Stomach smooth muscle (tissue), 2 donors: ENCODE data around the gene PHAX.
A peak's percentile ranks its signal among the peaks of the same experiment; 100 is the strongest.
"Not testable (repeated sequence)": the region's sequence is repeated elsewhere in the genome, so short reads cannot be mapped to it uniquely, and the experiment has no call there.

Experiments used
- H3K27ac ChIP-seq: one replicate; pipeline ENCODE4 v1.7.0; 2013; ENCODE audit warnings: mild to moderate bottlenecking, low read length, inconsistent platforms
- H3K27me3 ChIP-seq, 2 donors: one replicate each; pipeline ENCODE4 v1.7.0; 2013; ENCODE audit warnings: low read length in 2 of 2; ENCODE audit not compliant: insufficient read depth in 2 of 2, control insufficient read depth in 1 of 2
- H3K36me3 ChIP-seq, 2 donors: one replicate each; pipeline ENCODE4 v1.7.0; 2013; ENCODE audit warnings: low read length in 2 of 2; ENCODE audit not compliant: control insufficient read depth in 2 of 2, insufficient read depth in 2 of 2
- H3K4me1 ChIP-seq: one replicate; pipeline ENCODE4 v1.7.0; 2013; ENCODE audit warnings: low read length; ENCODE audit not compliant: control insufficient read depth, insufficient read depth
- H3K4me3 ChIP-seq, 2 donors: one replicate each; pipeline ENCODE4 v1.7.0; 2013; ENCODE audit warnings: low read length in 2 of 2
- H3K9ac ChIP-seq, 2 donors: one replicate each; pipeline ENCODE4 v1.7.0; 2013; ENCODE audit warnings: low read length in 2 of 2, mild to moderate bottlenecking in 1 of 2
- H3K9me3 ChIP-seq, 2 donors: one replicate each; pipeline ENCODE4 v1.7.0; 2013; ENCODE audit warnings: low read length in 2 of 2; ENCODE audit not compliant: control insufficient read depth in 2 of 2
- donor health status: healthy.
- donor health status: Pancreatic carcinoma.

Gene PHAX

DNA sequence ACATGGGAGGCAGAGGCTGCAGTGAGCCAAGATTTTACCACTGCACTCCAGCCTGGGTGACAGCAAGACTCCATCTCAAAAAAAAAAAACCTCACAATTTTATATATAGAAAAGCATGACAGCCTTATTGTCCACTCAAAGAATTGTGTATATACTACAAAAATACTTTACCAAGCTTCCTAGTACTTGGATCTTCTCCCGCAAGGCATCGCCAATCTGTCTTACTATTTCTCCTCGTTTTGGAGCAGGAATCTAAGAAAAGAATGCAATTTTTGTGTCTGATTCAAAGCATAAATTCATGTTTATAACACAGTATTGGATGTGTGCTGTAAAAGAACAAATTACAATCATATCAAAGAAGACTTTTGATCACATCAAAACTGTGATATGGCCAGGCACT, 17.0 kb upstream of the PHAX start:
- H3K27ac ChIP-seq: no peak overlapping the region
- no peaks in the 10 kb centered on the region for H3K9me3 ChIP-seq
- no peak overlapping the region for H3K9ac ChIP-seq
- peaks cover 9 to 17% of the 10 kb centered on the region in 2 donors for H3K36me3 ChIP-seq
- H3K4me3 ChIP-seq: no peak overlapping the region
- H3K27me3 ChIP-seq: no peaks in the 10 kb centered on the region
- H3K4me1 ChIP-seq: no peaks in the 10 kb centered on the region

DNA sequence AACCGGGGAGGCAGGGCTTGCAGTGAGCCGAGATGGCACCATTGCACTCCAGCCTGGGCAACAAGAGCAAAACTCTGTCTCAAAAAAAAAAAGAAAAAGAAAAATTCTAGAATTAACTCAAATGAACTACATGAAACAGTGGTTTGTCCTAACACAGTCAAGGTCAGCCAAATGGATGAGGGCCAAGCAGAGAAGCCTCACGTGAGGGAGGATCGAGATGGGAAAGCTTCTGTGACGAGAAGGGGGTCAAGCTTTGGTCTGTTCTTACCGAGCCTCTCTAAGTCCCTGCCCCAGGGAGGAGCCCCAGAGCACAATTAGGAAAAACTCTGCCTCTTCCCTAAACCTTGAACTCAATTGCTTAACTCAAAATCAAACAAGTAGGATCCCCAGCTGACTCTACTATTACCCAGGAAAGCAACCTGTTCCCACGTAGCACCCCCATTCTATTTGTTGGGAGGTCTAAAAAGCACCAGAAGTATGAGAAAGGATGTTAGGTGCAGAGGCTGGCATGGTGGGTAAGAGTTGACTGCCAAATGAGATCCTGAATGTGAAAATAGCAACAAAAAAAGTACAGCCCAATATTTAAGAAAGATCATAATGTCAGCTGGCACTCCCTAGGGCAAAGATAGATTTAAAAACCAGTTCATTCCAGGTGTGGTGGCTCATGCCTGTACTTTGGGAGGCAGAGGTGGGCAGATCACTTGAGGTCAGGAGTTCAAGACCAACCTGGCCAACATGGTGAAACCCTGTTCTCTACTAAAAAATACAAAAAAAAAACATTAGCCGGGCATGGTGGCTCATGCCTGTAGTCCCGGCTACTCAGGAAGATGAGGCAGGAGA, 13.0 kb upstream of the PHAX start:
- H3K27me3 ChIP-seq: no peaks in the 10 kb centered on the region
- H3K9me3 ChIP-seq: no peaks in the 10 kb centered on the region
- H3K27ac ChIP-seq: no peak overlapping the region
- H3K9ac ChIP-seq: no peak overlapping the region
- peaks cover 11 to 14% of the 10 kb centered on the region in 2 donors for H3K36me3 ChIP-seq
- H3K4me1 ChIP-seq: no peaks in the 10 kb centered on the region
- H3K4me3 ChIP-seq: no peak overlapping the region

DNA sequence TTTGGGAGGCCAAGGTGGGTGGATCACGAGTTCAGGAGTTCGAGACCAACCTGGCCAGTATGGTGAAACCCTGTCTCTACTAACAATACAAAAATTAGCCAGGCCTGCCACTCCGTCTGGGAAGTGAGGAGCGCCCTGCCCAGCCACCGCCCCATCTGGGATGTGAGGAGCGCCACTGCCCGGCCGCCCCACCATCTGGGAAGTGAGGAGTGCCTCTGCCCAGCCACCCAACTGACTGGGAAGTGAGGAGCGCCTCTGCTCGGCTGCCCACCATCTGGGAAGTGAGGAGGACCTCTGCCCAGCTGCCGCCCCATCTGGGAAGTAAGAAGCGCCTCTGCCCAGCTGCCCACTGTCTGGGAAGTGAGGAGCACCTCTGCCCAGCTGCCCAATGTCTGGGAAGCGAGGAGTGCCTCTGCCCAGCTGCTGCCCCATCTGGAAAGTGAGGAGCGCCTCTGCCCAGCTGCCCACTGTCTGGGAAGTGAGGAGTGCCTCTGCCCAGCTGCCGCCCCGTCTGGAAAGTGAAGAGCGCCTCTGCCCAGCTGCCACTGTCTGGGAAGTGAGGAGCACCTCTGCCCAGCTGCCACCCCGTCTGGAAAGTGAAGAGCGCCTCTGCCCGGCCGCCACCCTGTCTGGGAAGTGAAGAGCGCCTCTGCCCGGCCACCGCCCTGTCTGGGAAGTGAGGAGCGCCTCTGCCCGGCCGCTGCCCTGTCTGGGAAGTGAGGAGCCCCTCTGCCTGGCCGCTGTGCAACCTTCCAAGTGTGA, 11.0 kb upstream of the PHAX start:
- H3K27ac ChIP-seq: no peak overlapping the region
- H3K36me3 ChIP-seq: peaks cover 5 to 10% of the 10 kb centered on the region in 2 donors
- no peaks in the 10 kb centered on the region for H3K27me3 ChIP-seq
- H3K4me1 ChIP-seq: peaks cover 8% of the 10 kb centered on the region
- no peaks in the 10 kb centered on the region for H3K9me3 ChIP-seq
- no peak overlapping the region for H3K9ac ChIP-seq
- H3K4me3 ChIP-seq: no peak overlapping the region

DNA sequence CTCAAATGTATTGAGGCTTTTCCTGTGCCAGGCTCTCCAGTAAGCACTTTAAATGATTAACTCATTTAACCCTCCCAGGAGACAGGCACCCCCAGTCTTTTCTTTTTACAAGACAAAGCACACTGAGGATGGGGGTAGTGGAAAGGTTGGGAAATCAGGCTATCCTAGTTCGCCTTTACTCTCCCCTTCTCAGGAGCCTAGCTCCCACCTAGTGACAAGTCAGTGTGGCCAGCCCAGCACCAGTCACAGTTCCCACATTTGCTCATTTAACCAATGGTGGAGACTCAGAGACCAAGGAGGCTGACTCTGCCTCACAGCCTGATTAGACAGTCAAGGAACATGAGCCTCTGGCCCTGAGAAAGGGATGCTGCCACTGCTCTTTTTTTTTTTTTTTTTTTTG, 9.2 kb upstream of the PHAX start:
- H3K36me3 ChIP-seq: peaks cover 5 to 8% of the 10 kb centered on the region in 2 donors
- H3K27me3 ChIP-seq: no peaks in the 10 kb centered on the region
- H3K9ac ChIP-seq: no peak overlapping the region
- no peak overlapping the region for H3K27ac ChIP-seq
- H3K4me3 ChIP-seq: no peak overlapping the region
- no peaks in the 10 kb centered on the region for H3K9me3 ChIP-seq
- peaks cover 8% of the 10 kb centered on the region for H3K4me1 ChIP-seq

DNA sequence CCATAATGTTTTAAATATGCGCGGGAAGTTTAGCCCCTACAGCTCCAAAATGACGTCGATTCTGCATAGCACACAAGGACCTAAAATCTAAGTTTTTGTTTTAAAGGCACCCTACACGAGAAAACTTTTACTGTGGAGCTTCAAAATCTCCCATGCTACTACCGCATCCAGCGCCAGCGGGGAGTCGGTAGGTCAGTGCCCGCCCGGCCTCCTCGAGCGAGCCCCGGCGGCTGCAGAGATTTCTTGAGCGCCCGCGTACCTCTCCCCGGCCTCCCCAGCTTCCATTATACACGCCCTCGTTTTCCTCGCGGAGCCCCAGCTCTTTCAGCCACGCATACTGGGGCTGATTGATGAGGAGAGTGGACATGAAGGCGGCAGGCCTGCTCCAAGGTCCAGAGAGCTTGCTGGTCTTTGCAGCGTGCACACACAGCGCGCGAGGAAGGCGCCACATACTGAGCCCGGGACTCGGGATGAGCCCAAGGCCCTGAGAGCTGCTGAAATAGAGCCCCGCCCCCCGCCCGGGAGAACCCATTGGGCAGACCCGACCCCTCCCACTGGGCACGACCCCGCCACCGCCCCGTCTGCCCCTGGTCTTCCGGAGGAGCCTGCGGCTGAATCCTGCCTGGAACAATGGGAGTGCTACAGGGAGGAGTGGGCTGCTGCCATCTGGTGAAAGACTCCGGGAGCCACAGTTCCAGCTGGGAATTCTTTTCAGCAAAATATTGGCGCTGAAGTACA, 5.8 kb upstream of the PHAX start, which contains the start of gene ALDH7A1:
ALDH7A1 (minus strand) TSS at position 472 of the 738 bp plus-strand sequence; CDS start at position 451, 21 bp downstream.
- Histone ChIP-seq H3K9me3 (no peaks in the 10 kb centered on the region), H3K27me3 (no peaks in the 10 kb centered on the region), H3K4me1 (peaks cover 8% of the 10 kb centered on the region), H3K9ac (peak within 1 kb of the TSS; percentile 48 to 64), H3K27ac (peak within 1 kb of the TSS; percentile 49), H3K36me3 (peaks cover 2 to 5% of the 10 kb centered on the region in 2 donors), H3K4me3 (peak within 1 kb of the TSS; percentile 79 to 82)

DNA sequence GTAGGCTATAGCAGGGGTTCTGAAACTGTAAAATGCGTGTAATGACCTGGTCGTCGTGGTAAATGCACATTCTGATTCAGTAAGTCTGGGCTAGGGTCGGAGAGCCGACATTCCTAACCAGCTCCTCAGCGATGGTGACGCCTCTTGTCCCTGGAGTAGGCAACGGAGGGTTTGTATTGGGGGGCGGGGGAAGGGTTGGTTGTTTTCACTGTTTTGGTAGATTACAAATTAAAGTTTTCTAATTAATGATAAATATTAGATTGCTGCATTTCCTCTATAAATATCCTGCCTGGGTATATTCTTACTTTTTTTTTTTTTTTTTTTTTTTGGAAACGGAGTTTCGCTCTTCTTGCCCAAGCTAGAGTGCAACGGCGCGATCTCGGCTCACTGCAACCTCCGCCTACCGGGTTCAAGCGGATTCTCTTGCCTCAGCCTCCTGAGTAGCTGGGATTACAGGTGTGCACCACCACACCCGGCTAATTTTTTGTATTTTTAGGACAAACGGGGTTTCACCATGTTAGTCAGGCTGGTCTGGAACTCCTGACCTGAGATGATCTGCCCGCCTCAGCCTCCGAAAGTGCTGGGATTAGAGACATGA, 5.2 kb upstream of the PHAX start:
- H3K27ac ChIP-seq: no peak overlapping the region
- no peaks in the 10 kb centered on the region for H3K27me3 ChIP-seq
- H3K9ac ChIP-seq: no peak overlapping the region

DNA sequence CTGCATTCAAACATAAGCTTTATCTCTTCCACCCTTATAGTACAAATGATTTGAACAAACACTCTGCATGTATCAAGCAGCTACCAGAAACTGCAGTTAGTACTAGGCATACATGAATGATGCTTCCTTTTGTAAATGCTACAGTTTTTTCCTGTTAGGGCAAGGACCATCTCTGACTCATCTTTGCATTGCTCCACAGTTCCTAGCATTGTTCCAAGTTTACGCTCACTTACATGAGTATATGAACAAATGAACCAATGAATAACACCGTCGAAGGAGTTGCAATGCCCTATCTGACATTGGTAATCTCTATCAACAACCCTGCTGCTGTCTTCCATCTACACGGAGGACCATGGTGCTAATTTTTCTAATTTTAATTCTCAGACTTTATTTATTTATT, 3.6 kb upstream of the PHAX start:
- Histone ChIP-seq H3K27me3 (no peaks in the 10 kb centered on the region), H3K9me3 (peaks cover 0 to 3% of the 10 kb centered on the region in 2 donors), H3K4me3 (no peak overlapping the region), H3K27ac (no peak overlapping the region), H3K9ac (no peak overlapping the region), H3K4me1 (peaks cover 16% of the 10 kb centered on the region), H3K36me3 (no peaks in the 10 kb centered on the region)

More for the DNA sequence above, 5.2 kb upstream of the PHAX start:
- Histone ChIP-seq H3K4me3 (peak overlapping the region; percentile 79 to 82), H3K9me3 (peaks cover 0 to 3% of the 10 kb centered on the region in 2 donors), H3K36me3 (peaks cover 2 to 5% of the 10 kb centered on the region in 2 donors), H3K4me1 (peaks cover 8% of the 10 kb centered on the region)

DNA sequence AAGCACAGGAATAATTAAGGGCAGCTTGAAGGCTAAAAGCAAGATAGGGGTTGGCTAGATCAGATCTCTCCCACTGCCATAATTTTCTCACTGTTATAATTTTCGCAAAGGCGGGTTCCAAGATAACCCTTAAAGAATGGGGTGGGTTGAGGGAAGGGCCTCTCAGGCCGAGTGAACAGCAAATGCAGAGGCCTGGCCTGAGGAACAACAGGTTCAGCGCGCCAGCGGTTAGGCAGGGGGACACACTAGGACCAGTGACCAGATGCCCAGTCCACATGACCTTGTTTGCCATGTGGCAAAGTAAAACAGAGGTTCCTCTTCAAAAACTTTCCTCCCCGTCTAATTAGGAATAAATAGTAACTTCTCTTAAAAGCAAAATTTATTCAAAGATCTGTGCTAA, 1.2 kb upstream of the PHAX start:
- no peaks in the 10 kb centered on the region for H3K27me3 ChIP-seq
- peaks cover 7 to 8% of the 10 kb centered on the region in 2 donors for H3K36me3 ChIP-seq
- H3K4me3 ChIP-seq: no peak overlapping the region
- peaks cover 0 to 3% of the 10 kb centered on the region in 2 donors for H3K9me3 ChIP-seq
- peaks cover 12% of the 10 kb centered on the region for H3K4me1 ChIP-seq
- H3K9ac ChIP-seq: no peak overlapping the region
- no peak overlapping the region for H3K27ac ChIP-seq

DNA sequence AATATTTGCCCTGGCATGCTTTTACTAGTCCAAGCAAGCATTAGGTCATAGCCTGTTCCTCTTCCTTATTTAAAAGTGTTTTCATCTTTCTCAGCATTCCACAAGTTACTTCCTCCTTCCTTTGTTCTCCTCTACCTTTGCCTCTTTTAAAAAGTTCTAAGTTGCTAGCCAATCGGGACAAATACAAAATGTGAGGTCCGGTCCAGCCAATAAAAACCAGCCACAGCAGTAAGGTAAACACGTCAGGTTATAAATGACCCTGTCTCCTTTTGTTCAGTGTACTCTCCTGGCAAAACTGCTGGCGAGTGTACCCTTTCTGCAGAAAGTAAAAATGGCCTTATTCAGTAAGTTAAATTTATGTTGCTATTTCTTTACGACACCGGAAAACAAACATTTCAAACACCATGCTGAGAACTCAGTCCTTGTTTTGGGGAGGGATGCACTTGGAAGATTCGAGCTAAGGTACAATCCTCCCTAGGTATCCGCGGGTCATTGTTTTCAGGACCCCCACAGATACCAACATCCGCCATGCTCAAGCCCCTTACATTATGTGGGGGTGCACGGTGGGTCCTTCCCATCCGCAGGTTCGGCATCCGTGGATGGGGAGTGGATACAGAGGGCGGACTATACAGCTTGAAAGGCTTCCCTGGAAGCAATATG, 646 bp upstream of the PHAX start:
- peak overlapping the region; percentile 55 for H3K27ac ChIP-seq
- H3K4me3 ChIP-seq: peak overlapping the region; percentile 64 to 94
- peak overlapping the region; percentile 36 to 86 for H3K9ac ChIP-seq
- H3K9me3 ChIP-seq, H3K27me3 ChIP-seq: not testable (repeated sequence)
- peaks cover 8 to 11% of the 10 kb centered on the region in 2 donors for H3K36me3 ChIP-seq
- H3K4me1 ChIP-seq: peaks cover 13% of the 10 kb centered on the region
